ENCODE data around the gene S100A7A.
"Not testable (repeated sequence)": the region's sequence is repeated elsewhere in the genome, so short reads cannot be mapped to it uniquely, and the experiment has no call there.

The S100A7A gene

GRCh38 chr1:153462741-153463140, 46.4 kb downstream of the S100A7A start:
- DNase-seq (ENCODE audit: low read depth): not testable (repeated sequence)

GRCh38 chr1:153465811-153466636, 49.7 kb downstream of the S100A7A start:
- no peak for DNase-seq (ENCODE audit: low read depth)

GRCh38 chr1:153466908-153467307, 50.6 kb downstream of the S100A7A start:
- no peak for DNase-seq (ENCODE audit: low read depth)

- DNase-seq (ENCODE audit: low read depth): no peak
Observed at GRCh38 chr1:153470707-153471106, 54.4 kb downstream of the S100A7A start.

All from stromal cell of bone marrow (primary cell).